GM15510 (cell line): Measurements from ENCODE around the gene ZNF507.

Source experiments
- POLR2A ChIP-seq: IDR thresholded peaks from 3 replicates; pipeline ENCODE4 v1.6.1; 2011; ENCODE audit warnings: borderline replicate concordance; ENCODE audit not compliant: insufficient read length; ENCODE audit errors: extremely low read depth

ZNF507 gene

DNA sequence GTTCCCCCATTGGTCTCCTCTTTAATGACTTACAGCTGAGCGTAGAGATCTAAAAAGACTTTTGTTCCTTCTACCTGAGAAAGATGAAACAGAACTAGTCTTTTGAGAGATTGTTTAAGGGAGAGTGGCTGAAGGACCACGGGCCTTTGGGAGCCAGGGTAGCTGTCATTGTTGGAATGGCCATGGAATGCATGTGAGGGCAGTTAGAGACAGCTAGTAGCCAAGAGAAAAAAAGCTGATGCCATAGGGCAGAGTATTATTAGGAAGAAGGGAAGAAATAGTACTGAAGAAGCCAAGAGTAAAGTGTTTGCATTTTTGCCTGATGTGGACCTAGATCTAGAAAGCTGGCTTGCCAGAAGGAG, 5.6 kb downstream of the ZNF507 start:
- TF ChIP-seq POLR2A: no peak

- no peak for TF ChIP-seq POLR2A
These were observed 6.8 kb downstream of the ZNF507 start for GRCh38 chr19:32352241-32352630.

DNA sequence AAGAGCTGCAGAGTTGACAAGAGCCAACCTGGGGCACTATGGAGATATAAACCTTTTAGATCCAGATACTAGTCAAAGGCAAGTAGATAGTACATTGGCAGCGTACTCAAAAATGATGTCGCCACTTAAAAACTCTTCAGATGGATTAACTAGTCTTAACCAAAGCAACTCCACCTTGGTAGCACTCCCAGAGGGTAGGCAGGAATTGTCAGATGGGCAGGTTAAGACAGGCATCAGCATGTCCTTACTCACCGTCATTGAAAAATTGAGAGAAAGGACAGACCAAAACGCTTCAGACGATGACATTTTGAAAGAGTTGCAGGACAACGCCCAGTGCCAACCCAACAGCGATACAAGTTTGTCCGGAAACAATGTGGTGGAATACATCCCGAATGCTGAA, 8.9 kb downstream of the ZNF507 start:
- no peak for TF ChIP-seq POLR2A

GRCh38 chr19:32355309-32355708, 9.9 kb downstream of the ZNF507 start:
- TF ChIP-seq POLR2A: no peak

DNA sequence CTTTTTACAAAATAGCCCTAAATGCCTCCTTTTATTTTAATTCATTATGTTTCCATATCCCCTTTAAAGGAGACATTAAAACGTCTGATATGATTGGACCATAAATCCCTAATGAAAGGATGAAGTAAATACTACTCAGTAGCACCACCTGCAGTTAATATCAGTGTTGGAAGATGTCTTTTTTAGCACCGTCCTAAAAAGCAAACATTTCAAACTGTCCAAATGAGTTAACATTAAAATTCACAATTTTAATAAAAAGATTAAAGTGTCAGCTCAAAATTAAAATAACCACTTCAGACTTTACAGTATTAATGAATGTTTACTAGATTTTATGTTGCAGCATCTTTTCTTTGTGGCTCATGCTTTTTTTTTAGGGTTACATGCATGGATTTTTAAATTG, 12.3 kb downstream of the ZNF507 start:
- no peak for TF ChIP-seq POLR2A

DNA sequence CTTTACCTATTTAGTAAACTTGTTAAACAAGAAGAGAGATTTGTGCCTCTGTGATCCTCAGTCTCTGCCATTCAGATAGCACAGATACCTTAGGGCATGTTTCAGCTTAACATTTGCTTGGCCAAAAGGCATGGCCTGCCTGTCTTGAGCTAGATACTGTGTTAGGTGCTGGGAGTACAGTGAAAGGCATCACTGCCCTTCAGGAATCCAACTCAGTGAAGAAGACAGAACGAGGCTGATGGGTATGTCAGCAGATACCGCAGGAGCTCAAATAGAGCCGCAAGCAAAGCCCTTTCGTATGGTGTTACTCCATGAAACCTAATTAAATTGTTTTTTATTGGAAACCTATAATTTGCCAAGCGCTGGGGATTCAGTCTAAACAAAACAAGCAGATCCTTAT, 12.9 kb downstream of the ZNF507 start:
- no peak for TF ChIP-seq POLR2A

- no peak for TF ChIP-seq POLR2A
These were observed 14.2 kb downstream of the ZNF507 start for GRCh38 chr19:32359581-32359980.

GRCh38 chr19:32361574-32362317, 16.3 kb downstream of the ZNF507 start:
- no peak for TF ChIP-seq POLR2A

DNA sequence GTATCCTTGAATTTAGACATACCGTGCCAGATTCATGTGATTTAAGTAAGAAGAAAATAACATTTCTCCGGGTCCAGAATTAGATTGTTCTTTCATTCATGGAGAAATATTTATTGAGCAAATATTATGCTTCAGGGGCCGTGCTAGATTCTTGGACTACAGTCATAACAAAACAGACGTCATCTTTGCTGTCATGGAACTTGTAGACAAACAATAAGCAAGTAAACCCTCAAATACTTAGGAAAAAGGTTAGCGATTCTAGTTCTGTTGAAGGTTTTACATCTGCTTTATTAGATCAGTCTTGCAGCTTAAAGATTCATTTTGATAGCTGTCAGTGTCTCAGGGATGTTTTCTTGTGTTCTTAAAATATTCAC, 16.9 kb downstream of the ZNF507 start:
- TF ChIP-seq POLR2A: no peak

DNA sequence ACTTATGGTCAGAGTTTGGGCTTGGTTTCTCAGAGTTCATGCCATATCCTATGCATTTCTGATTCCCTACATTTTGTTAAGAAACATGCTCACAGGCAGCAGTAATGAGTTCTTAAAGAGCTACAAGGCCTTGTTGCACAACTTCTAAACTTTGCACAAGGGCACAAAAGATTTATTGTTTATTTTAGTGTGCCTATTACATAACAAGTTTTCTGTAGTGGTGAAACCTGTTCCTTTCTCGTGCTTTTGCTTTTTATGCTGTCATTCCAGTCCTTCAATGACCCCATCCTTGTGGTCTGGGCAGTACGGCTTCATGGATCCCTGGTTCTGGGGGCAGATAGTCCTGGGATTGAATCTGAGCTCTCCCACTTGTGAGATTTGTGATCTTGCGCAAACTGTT, 17.8 kb downstream of the ZNF507 start:
- TF ChIP-seq POLR2A: no peak

- TF ChIP-seq POLR2A: no peak
These were observed 18.2 kb downstream of the ZNF507 start for GRCh38 chr19:32363632-32364031.

DNA sequence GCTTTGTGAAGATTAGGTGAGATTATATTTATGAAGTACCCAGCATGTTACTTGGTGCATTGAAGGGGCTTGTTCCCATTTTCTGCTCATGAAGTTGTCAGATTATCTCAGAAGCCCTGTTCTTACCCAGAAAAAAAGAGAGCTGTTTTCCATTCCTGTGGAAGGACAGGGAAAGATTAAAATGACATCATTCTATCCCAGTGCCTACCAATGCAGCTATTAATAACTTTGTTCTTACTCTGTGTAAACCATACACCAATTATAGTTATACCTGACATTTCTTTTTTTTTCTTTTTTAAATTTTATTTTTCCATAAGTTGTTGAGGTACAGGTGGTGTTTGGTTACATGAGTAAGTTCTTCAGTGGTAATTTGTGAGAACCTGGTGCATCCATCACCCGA, 18.6 kb downstream of the ZNF507 start:
- TF ChIP-seq POLR2A: no peak

DNA sequence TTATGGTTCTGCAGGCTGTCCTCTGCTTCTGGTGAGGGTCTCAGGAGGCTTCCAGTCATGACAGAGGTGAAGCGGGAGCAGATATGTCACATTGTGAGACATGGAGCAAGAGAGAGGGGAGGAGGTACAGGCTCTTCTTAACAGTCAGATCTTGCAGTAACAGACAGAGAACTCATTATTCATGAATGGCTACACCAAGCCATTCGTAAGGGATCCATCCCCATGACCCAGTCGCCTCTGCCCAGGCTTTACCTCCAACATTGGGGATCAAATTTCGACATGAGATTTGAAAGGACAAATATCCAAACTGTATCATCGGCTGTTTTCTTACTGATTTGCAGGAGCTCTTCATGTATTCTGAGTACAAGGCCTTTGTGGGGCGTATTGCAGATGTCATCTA, 21.7 kb downstream of the ZNF507 start:
- TF ChIP-seq POLR2A: no peak

DNA sequence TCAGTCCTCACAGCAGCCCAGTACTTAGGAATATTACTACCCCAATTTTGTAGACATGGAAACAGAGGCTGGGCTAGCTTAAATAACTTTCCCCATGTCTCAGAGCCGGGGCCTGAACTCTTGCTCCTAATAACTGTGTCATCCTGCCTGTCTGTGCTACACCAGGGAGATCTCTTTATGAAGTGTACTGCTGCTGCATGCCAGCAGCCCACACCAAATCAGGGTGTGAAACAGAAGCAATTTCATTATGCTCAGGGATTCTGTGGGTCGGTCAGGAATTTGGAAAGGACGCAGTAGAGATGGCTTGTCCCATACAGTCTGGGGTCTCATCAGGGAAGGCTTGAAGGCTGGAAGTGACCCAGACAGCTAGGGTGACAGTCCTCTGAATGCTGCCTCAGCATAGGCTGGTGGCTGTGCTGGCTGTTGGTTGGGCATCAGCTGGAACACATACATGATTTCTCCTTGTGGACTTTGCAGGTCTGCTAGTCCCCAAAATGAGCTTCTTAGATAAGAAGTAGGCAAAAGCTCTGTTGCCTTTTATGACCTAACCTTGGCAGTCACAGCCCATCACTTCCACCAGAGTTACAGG, 22.6 kb downstream of the ZNF507 start:
- no peak for TF ChIP-seq POLR2A

DNA sequence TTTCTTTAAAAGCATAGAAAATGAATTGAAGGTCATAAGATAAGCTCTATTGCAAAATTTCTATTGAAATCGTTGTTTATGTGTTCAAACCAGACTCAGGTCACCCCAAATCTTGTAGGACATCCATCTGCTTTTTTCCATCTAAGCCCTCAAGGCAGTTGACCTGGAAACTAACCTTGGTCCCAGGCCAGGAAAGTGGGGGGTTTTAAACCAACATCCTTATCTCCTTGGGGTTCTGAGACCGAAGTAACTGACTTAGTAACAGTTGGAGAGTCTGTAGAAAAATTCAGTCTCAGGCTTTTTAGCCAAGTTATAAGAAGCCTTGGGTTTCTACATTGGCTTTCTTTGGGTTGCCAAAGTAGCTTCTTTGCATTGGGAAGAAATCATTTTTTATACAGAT, 23.4 kb downstream of the ZNF507 start:
- no peak for TF ChIP-seq POLR2A

DNA sequence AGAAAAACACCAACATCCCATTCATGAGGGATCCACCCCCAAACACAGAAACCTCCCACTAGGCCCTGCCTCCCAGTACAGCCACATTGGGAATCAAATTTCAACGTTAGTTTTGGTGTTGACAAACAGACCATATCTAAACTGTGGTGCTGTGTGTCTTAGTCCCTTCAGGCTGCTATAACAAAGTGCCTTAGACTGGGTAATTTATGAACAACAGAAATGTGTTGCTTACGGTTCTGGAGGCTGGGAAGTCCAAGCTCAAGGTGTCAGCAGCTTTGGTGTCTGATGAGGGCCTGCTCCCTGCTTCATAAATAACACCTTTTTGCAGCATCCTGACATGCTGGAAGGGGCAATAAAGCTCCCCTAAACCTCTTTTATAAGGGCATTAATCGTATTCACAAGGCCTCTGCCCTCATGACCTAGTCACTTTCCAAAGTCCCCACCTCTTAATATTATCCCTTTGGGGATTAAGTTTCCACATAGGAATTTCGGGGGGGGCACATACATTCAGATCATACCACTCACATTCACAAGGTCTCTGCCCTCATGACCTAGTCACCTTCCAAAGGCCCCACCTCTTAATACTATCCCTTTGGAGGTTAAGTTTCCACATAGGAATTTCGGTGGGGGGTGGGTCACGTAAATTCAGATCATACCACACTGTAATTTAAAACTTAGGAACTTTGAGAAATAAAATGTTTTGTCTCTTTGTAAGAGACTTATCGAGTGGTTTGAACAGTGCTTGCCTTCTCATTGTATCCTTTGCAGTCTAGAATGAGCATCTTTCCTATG, 27.5 kb downstream of the ZNF507 start:
- TF ChIP-seq POLR2A: no peak
